ENCODE results near the gene ZBTB42.

The ZBTB42 gene

DNA sequence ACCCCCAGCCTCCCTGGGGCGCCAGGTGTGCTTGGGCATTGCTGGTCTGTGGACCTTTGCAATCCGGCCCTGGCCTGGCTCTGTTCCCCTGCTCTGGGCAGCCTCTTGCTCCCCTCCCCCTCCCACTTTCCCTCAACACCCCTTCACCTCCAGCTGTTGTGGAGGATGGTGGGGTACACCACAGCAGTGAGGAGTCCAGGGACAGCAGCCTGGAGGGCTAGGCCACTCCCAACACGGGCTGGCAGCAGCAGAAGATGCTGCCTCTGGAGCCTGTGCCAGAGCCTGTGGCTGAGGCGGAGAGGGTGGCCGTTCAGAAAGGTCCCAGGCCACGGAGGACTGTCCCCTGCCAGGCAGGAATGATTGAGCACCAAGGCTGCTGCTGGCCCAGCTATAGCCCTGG is 7.6 kb downstream of the ZBTB42 start:
- no peak for TF ChIP-seq ZNF211 (tag by site-specific recombination; IDR thresholded peaks at IDR 0.05; ENCODE audit: low read depth)
- no peak for TF ChIP-seq ZNF510 (tag by site-specific recombination; IDR thresholded peaks at IDR 0.05; ENCODE audit: insufficient replicate concordance)
- no peak for TF ChIP-seq ZNF501 (tag by site-specific recombination; IDR thresholded peaks at IDR 0.05)
- no peak for TF ChIP-seq ZFHX2 (tag by site-specific recombination; conservative IDR thresholded peaks at IDR 0.05)
- TF ChIP-seq, protein P1, sequence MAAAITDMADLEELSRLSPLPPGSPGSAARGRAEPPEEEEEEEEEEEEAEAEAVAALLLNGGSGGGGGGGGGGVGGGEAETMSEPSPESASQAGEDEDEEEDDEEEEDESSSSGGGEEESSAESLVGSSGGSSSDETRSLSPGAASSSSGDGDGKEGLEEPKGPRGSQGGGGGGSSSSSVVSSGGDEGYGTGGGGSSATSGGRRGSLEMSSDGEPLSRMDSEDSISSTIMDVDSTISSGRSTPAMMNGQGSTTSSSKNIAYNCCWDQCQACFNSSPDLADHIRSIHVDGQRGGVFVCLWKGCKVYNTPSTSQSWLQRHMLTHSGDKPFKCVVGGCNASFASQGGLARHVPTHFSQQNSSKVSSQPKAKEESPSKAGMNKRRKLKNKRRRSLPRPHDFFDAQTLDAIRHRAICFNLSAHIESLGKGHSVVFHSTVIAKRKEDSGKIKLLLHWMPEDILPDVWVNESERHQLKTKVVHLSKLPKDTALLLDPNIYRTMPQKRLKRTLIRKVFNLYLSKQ (tag by site-specific recombination; IDR thresholded peaks at IDR 0.05; ENCODE audit: borderline replicate concordance), result no peak
- no peak for TF ChIP-seq ZNF155 (tag by site-specific recombination; IDR thresholded peaks at IDR 0.05)
- no peak for TF ChIP-seq ZNF658 (tag by site-specific recombination; IDR thresholded peaks at IDR 0.05)
- no peak for TF ChIP-seq ZNF146 (tag by site-specific recombination; IDR thresholded peaks at IDR 0.05)
- no peak for TF ChIP-seq ZNF48 (tag by site-specific recombination; IDR thresholded peaks at IDR 0.05)
- TF ChIP-seq ZNF114 (tag by site-specific recombination; IDR thresholded peaks at IDR 0.05), result no peak
- no peak for TF ChIP-seq ZNF239 (tag by site-specific recombination; IDR thresholded peaks at IDR 0.05)
- TF ChIP-seq, protein P2, sequence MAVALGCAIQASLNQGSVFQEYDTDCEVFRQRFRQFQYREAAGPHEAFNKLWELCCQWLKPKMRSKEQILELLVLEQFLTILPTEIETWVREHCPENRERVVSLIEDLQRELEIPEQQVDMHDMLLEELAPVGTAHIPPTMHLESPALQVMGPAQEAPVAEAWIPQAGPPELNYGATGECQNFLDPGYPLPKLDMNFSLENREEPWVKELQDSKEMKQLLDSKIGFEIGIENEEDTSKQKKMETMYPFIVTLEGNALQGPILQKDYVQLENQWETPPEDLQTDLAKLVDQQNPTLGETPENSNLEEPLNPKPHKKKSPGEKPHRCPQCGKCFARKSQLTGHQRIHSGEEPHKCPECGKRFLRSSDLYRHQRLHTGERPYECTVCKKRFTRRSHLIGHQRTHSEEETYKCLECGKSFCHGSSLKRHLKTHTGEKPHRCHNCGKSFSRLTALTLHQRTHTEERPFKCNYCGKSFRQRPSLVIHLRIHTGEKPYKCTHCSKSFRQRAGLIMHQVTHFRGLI (tag by site-specific recombination; IDR thresholded peaks at IDR 0.05), result no peak
- no peak for TF ChIP-seq SP2 (tag by site-specific recombination; IDR thresholded peaks at IDR 0.05)
- TF ChIP-seq ZNF341 (tag by site-specific recombination; IDR thresholded peaks at IDR 0.05; ENCODE audit: low read depth), result no peak
- no peak for TF ChIP-seq ZXDB (tag by site-specific recombination; IDR thresholded peaks at IDR 0.05)
- TF ChIP-seq, protein P3, sequence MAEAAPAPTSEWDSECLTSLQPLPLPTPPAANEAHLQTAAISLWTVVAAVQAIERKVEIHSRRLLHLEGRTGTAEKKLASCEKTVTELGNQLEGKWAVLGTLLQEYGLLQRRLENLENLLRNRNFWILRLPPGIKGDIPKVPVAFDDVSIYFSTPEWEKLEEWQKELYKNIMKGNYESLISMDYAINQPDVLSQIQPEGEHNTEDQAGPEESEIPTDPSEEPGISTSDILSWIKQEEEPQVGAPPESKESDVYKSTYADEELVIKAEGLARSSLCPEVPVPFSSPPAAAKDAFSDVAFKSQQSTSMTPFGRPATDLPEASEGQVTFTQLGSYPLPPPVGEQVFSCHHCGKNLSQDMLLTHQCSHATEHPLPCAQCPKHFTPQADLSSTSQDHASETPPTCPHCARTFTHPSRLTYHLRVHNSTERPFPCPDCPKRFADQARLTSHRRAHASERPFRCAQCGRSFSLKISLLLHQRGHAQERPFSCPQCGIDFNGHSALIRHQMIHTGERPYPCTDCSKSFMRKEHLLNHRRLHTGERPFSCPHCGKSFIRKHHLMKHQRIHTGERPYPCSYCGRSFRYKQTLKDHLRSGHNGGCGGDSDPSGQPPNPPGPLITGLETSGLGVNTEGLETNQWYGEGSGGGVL (tag by site-specific recombination; IDR thresholded peaks at IDR 0.05), result no peak
- TF ChIP-seq, protein P4, sequence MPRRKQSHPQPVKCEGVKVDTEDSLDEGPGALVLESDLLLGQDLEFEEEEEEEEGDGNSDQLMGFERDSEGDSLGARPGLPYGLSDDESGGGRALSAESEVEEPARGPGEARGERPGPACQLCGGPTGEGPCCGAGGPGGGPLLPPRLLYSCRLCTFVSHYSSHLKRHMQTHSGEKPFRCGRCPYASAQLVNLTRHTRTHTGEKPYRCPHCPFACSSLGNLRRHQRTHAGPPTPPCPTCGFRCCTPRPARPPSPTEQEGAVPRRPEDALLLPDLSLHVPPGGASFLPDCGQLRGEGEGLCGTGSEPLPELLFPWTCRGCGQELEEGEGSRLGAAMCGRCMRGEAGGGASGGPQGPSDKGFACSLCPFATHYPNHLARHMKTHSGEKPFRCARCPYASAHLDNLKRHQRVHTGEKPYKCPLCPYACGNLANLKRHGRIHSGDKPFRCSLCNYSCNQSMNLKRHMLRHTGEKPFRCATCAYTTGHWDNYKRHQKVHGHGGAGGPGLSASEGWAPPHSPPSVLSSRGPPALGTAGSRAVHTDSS (tag by site-specific recombination; IDR thresholded peaks at IDR 0.05), result no peak
- TF ChIP-seq ZNF37A (tag by site-specific recombination; IDR thresholded peaks at IDR 0.05), result no peak
- no peak for TF ChIP-seq ZNF610 (tag by site-specific recombination; IDR thresholded peaks at IDR 0.05; ENCODE audit: borderline replicate concordance)
- POLR2A ChIA-PET, result interaction anchor here (0.7 kb wide), 1 partner anchor 12 kb away, joined by 8 read pairs; no protein-coding TSS in a partner anchor
- CTCF ChIA-PET, result no interaction called here
- Histone ChIP-seq H3K27ac (ENCODE audit: extremely low read depth, low read depth, low read length) (no peak overlapping the region), H3K4me1 (ENCODE audit: control insufficient read depth, insufficient read depth, low read length) (peaks cover 5% of the 10 kb centered on the region), H3K9me3 (ENCODE audit: control insufficient read depth, insufficient read depth, low read depth, low read length) (no peaks in the 10 kb centered on the region), H3K36me3 (ENCODE audit: control insufficient read depth in 2 of 2, insufficient read depth in 1 of 2, low read length in 2 of 2) (no peaks in the 10 kb centered on the region), H3K4me3 (ENCODE audit: low read depth, low read length) (no peak overlapping the region)

DNA sequence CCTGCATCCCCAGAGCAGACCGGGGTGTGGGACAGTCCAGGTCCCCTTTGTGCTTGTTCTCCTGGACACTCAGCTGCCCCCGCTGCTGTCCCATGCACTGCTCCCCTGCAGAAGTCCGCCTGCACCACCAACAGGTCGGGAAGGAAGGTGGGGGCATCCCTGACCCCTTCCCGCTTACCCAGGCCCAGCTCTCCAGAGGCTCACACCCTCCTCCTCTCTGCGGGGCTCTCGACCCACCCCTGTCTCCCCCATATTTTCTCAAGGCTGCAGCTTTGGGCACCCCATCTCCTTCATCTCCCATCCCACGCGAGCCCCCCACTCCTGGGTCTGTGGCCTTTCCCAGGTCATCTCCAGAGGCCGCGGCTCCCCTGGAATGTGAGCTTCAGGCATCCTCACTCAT is 9.4 kb downstream of the ZBTB42 start:
- TF ChIP-seq, protein P5, sequence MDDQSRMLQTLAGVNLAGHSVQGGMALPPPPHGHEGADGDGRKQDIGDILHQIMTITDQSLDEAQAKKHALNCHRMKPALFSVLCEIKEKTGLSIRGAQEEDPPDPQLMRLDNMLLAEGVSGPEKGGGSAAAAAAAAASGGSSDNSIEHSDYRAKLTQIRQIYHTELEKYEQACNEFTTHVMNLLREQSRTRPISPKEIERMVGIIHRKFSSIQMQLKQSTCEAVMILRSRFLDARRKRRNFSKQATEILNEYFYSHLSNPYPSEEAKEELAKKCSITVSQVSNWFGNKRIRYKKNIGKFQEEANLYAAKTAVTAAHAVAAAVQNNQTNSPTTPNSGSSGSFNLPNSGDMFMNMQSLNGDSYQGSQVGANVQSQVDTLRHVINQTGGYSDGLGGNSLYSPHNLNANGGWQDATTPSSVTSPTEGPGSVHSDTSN (CRISPR knock-in tag; IDR thresholded peaks at IDR 0.05), result no peak
- TF ChIP-seq ZNF155 (tag by site-specific recombination; IDR thresholded peaks at IDR 0.05), result no peak
- no peak for TF ChIP-seq ZSCAN16 (tag by site-specific recombination; IDR thresholded peaks at IDR 0.05)
- TF ChIP-seq ZNF175 (tag by site-specific recombination; IDR thresholded peaks at IDR 0.05), result no peak
- TF ChIP-seq GLIS1 (tag by site-specific recombination; IDR thresholded peaks at IDR 0.05), result no peak
- TF ChIP-seq TRIM28 (IDR thresholded peaks at IDR 0.05; ENCODE audit: borderline replicate concordance, low read length), result no peak
- no peak for TF ChIP-seq ZNF157 (tag by site-specific recombination; IDR thresholded peaks at IDR 0.05)
- no peak for TF ChIP-seq ZNF292 (tag by site-specific recombination; IDR thresholded peaks at IDR 0.05; ENCODE audit: borderline replicate concordance, low read depth)
- no peak for TF ChIP-seq TCF7L2 (IDR thresholded peaks at IDR 0.05; ENCODE audit: borderline replicate concordance, low read depth, low read length)
- TF ChIP-seq ZNF391 (tag by site-specific recombination; IDR thresholded peaks at IDR 0.05; ENCODE audit: borderline replicate concordance, low read depth), result no peak
- TF ChIP-seq SP7 (tag by site-specific recombination; IDR thresholded peaks at IDR 0.05), result no peak
- Histone ChIP-seq H3K4me1 (ENCODE audit: control insufficient read depth, insufficient read depth, low read length) (peaks cover 5% of the 10 kb centered on the region), H3K9me3 (ENCODE audit: control insufficient read depth, insufficient read depth, low read depth, low read length) (no peaks in the 10 kb centered on the region), H3K4me3 (ENCODE audit: low read depth, low read length) (no peak overlapping the region), H3K27ac (ENCODE audit: extremely low read depth, low read depth, low read length) (no peak overlapping the region), H3K36me3 (ENCODE audit: control insufficient read depth in 2 of 2, insufficient read depth in 1 of 2, low read length in 2 of 2) (no peaks in the 10 kb centered on the region)
- CTCF ChIA-PET, result no interaction called here
- POLR2A ChIA-PET, result no interaction called here

Data from HEK293 (cell line).